ENCODE data around the gene SORBS2.

GRCh38 chr4:185583813-185584212, 228.2 kb downstream of the SORBS2 start:
- no peak for TF ChIP-seq POLR2A (IDR thresholded peaks at IDR 0.05)
- TF ChIP-seq POLR2AphosphoS5 (IDR thresholded peaks at IDR 0.05) = no peak

Data from suprapubic skin (tissue), 4 donors.